OCI-LY3 (cell line): ENCODE measurements around the gene VTA1.

Experiments
- H2AFZ ChIP-seq: fragments of 200-600, 300-600 bp; shearing (Covaris generic); 2 replicates; pipeline ENCODE4 v1.6.0; 2014; ENCODE audit warnings: antibody characterized with exemption, low read depth, low read length
- H3K27ac ChIP-seq: fragments of 200-600, 300-600 bp; sonication (generic); 2 replicates; pipeline ENCODE4 v1.5.1; 2014; ENCODE audit warnings: mild to moderate bottlenecking, low read length, moderate library complexity, mixed read lengths
- H3K27me3 ChIP-seq: fragments of 200-600, 300-600 bp; sonication (generic); 2 replicates; pipeline ENCODE4 v1.6.1; 2014; ENCODE audit warnings: low read depth, low read length, mixed read lengths
- H3K36me3 ChIP-seq: fragments of 200-600, 300-600 bp; sonication (generic); replicated peaks from 2 replicates; pipeline ENCODE3; 2014; ENCODE audit warnings: low read depth, low read length, mixed read lengths
- H3K4me1 ChIP-seq: fragments of 300-600, 200-600 bp; sonication (generic); 2 replicates; pipeline ENCODE4 v1.6.1; 2014; ENCODE audit warnings: low read length, mixed read lengths
- H3K4me2 ChIP-seq: fragments of 200-600, 300-600 bp; sonication (generic); 2 replicates; pipeline ENCODE4 v1.6.1; 2014; ENCODE audit warnings: low read length, mixed read lengths
- H3K4me3 ChIP-seq: fragments of 300-600, 200-600 bp; sonication (generic); 2 replicates; pipeline ENCODE4 v1.5.1; 2014; ENCODE audit warnings: antibody characterized with exemption, mild to moderate bottlenecking, low read length, moderate library complexity
- H3K79me2 ChIP-seq: fragments of 300-600, 200-600 bp; shearing (Covaris generic); 2 replicates; pipeline ENCODE4 v1.6.1; 2014; ENCODE audit warnings: mild to moderate bottlenecking, low read length, mixed read lengths
- H3K9ac ChIP-seq: fragments of 300-600, 200-600 bp; shearing (Covaris generic); 2 replicates; pipeline ENCODE4 v1.6.0; 2014; ENCODE audit warnings: mild to moderate bottlenecking, low read length, moderate library complexity
- H3K9me3 ChIP-seq: fragments of 200-600, 300-600 bp; shearing (Covaris generic); 2 replicates; pipeline ENCODE4 v1.6.1; 2014; ENCODE audit warnings: low read length, mixed read lengths; ENCODE audit not compliant: insufficient read depth
- H4K20me1 ChIP-seq: fragments of 200-600, 300-600 bp; sonication (generic); 2 replicates; pipeline ENCODE4 v1.6.1; 2016; ENCODE audit warnings: low read length, mixed read lengths; ENCODE audit not compliant: insufficient read depth
- CTCF ChIP-seq: fragments of 200-600, 300-600 bp; sonication (generic); IDR thresholded peaks from 2 replicates; pipeline ENCODE4 v1.5.1; 2014; ENCODE audit warnings: antibody characterized with exemption, low read length, low read depth
- EZH2phosphoT487 ChIP-seq: fragments of 200-600 bp; shearing (Covaris generic); IDR thresholded peaks from 2 replicates; pipeline ENCODE4 v1.6.1; 2018; ENCODE audit warnings: antibody characterized with exemption, mixed run types, low read depth

Gene VTA1

GRCh38 chr6:142193621-142194020, 46.6 kb downstream of the VTA1 start:
- Histone ChIP-seq H3K79me2 (no peaks in the 10 kb centered on the region), H3K27ac (no peak overlapping the region)

GRCh38 chr6:142195862-142196541, 48.9 kb downstream of the VTA1 start:
- no peaks in the 10 kb centered on the region for H4K20me1 ChIP-seq
- no peak for TF ChIP-seq EZH2phosphoT487
- TF ChIP-seq CTCF: no peak
- H3K79me2 ChIP-seq: no peaks in the 10 kb centered on the region
- no peaks in the 10 kb centered on the region for H3K4me1 ChIP-seq
- H3K9me3 ChIP-seq: no peaks in the 10 kb centered on the region
- H3K27me3 ChIP-seq: no peaks in the 10 kb centered on the region
- H3K4me3 ChIP-seq: no peak overlapping the region
- H2AFZ ChIP-seq: no peak overlapping the region
- H3K27ac ChIP-seq: no peak overlapping the region
- no peak overlapping the region for H3K4me2 ChIP-seq
- no peaks in the 10 kb centered on the region for H3K36me3 ChIP-seq
- H3K9ac ChIP-seq: no peak overlapping the region

More at GRCh38 chr6:142193621-142194020, 46.6 kb downstream of the VTA1 start:
- Histone ChIP-seq H3K4me3 (no peak overlapping the region), H4K20me1 (no peaks in the 10 kb centered on the region), H2AFZ (no peak overlapping the region), H3K9ac (no peak overlapping the region), H3K4me2 (no peak overlapping the region), H3K4me1 (no peaks in the 10 kb centered on the region), H3K27me3 (no peaks in the 10 kb centered on the region), H3K36me3 (no peaks in the 10 kb centered on the region), H3K9me3 (no peaks in the 10 kb centered on the region)
- no peak for TF ChIP-seq EZH2phosphoT487
- TF ChIP-seq CTCF: no peak

GRCh38 chr6:142200846-142201628, 54.0 kb downstream of the VTA1 start:
- no peaks in the 10 kb centered on the region for H3K9me3 ChIP-seq
- no peak overlapping the region for H3K4me2 ChIP-seq
- no peaks in the 10 kb centered on the region for H3K4me1 ChIP-seq
- H3K9ac ChIP-seq: no peak overlapping the region
- no peaks in the 10 kb centered on the region for H3K27me3 ChIP-seq
- H3K4me3 ChIP-seq: no peak overlapping the region
- H2AFZ ChIP-seq: no peak overlapping the region
- TF ChIP-seq CTCF: no peak
- TF ChIP-seq EZH2phosphoT487: no peak
- H3K36me3 ChIP-seq: no peaks in the 10 kb centered on the region
- H3K79me2 ChIP-seq: no peaks in the 10 kb centered on the region
- no peak overlapping the region for H3K27ac ChIP-seq
- no peaks in the 10 kb centered on the region for H4K20me1 ChIP-seq

- TF ChIP-seq CTCF (peak; percentile 65), EZH2phosphoT487 (no peak)
Observed at GRCh38 chr6:142207265-142207877, 60.3 kb downstream of the VTA1 start.

More at GRCh38 chr6:142207265-142207877, 60.3 kb downstream of the VTA1 start:
- no peaks in the 10 kb centered on the region for H3K4me1 ChIP-seq
- no peak overlapping the region for H3K9ac ChIP-seq
- no peaks in the 10 kb centered on the region for H4K20me1 ChIP-seq
- no peak overlapping the region for H2AFZ ChIP-seq
- peaks cover 3% of the 10 kb centered on the region for H3K36me3 ChIP-seq
- no peak overlapping the region for H3K4me2 ChIP-seq
- no peaks in the 10 kb centered on the region for H3K27me3 ChIP-seq
- H3K4me3 ChIP-seq: no peak overlapping the region
- H3K27ac ChIP-seq: no peak overlapping the region
- no peaks in the 10 kb centered on the region for H3K79me2 ChIP-seq
- H3K9me3 ChIP-seq: no peaks in the 10 kb centered on the region
